GM19238 (cell line): ENCODE measurements around the gene ZNF816.
"Not testable (repeated sequence)": the region's sequence is repeated elsewhere in the genome, so short reads cannot be mapped to it uniquely, and the experiment has no call there.

Source experiments
- DNase-seq: peaks from one replicate; pipeline ENCODE4 v3.0.0; 2011; ENCODE audit warnings: low spot score; ENCODE audit not compliant: insufficient read length

The ZNF816 gene

GRCh38 chr19:52962394-52963246 lies at the start of gene ZNF816:
Gene ZNF816 (minus strand): TSS chr19:52962881. CDS start chr19:52956089, 6,792 bp downstream.
- peak; percentile 94 for DNase-seq

GRCh38 chr19:53012006-53012405 lies 49.3 kb upstream of the ZNF816 start:
- no peak for DNase-seq

GRCh38 chr19:53010494-53010893 lies 47.8 kb upstream of the ZNF816 start:
- DNase-seq = no peak

- DNase-seq = no peak
These were observed 45.5 kb upstream of the ZNF816 start for GRCh38 chr19:53008061-53008778.

- no peak for DNase-seq
These were observed 44.9 kb upstream of the ZNF816 start for GRCh38 chr19:53007606-53008005.

GRCh38 chr19:53007200-53007599 lies 44.5 kb upstream of the ZNF816 start:
- no peak for DNase-seq

- no peak for DNase-seq
These were observed 41.6 kb upstream of the ZNF816 start for GRCh38 chr19:53004242-53004641.

- DNase-seq = no peak
These were observed 39.8 kb upstream of the ZNF816 start for GRCh38 chr19:53002479-53002878.

- DNase-seq = no peak
These were observed 35.3 kb upstream of the ZNF816 start for GRCh38 chr19:52997975-52998374.

GRCh38 chr19:52995711-52996110 lies 33.0 kb upstream of the ZNF816 start:
- DNase-seq = no peak

- DNase-seq = peak; percentile 46
These were observed 30.9 kb upstream of the ZNF816 start for GRCh38 chr19:52993342-52994178.

- DNase-seq = no peak
These were observed 29.7 kb upstream of the ZNF816 start for GRCh38 chr19:52992109-52993004.

GRCh38 chr19:52991484-52991883 lies 28.8 kb upstream of the ZNF816 start:
- no peak for DNase-seq

- DNase-seq = no peak
These were observed 28.2 kb upstream of the ZNF816 start for GRCh38 chr19:52990759-52991418.

GRCh38 chr19:52988506-52988905 lies 25.8 kb upstream of the ZNF816 start:
- no peak for DNase-seq

- no peak for DNase-seq
These were observed 24.5 kb upstream of the ZNF816 start for GRCh38 chr19:52987221-52987620.

GRCh38 chr19:52983167-52983566 lies 20.5 kb upstream of the ZNF816 start:
- not testable (repeated sequence) for DNase-seq

- no peak for DNase-seq
These were observed 18.6 kb upstream of the ZNF816 start for GRCh38 chr19:52981329-52981728.

GRCh38 chr19:52967772-52968171 lies 5.1 kb upstream of the ZNF816 start:
- DNase-seq = no peak

- no peak for DNase-seq
These were observed 552 bp upstream of the ZNF816 start for GRCh38 chr19:52963247-52963618.
